Esophagus mucosa (tissue), 1 donor: Measurements from ENCODE around the gene CACHD1. TPM values are rescaled to one million over a fixed set of nuclear protein-coding genes. Genes with fewer than 3 reads are reported as not detected.
A peak's percentile ranks its signal among the peaks of the same experiment; 100 is the strongest.

Experiments
- ATAC-seq: fragments of 200-7000 bp; cut with Tn5 transposase; one replicate; pipeline ENCODE4 v1.9.1; 2020
- total RNA-seq: library from RNA; stranded (reverse); gene quantifications from one replicate; pipeline ENCODE4 v1.2.4, GENCODE V29; 2023
- donor health status: DM: yes; HTN: yes; CAD: no.

The CACHD1 gene
- total RNA-seq, 1 donor from 2014 or later, result 2.8 TPM

- ATAC-seq, result no peak
These were observed 189.7 kb downstream of the CACHD1 start for GRCh38 chr1:64659478-64660138.

- ATAC-seq, result no peak
These were observed 193.7 kb downstream of the CACHD1 start for GRCh38 chr1:64663668-64664067.

- ATAC-seq, result no peak
These were observed 194.4 kb downstream of the CACHD1 start for GRCh38 chr1:64664299-64664698.

- no peak for ATAC-seq
These were observed 199.3 kb downstream of the CACHD1 start for GRCh38 chr1:64669098-64669675.

- no peak for ATAC-seq
These were observed 205.9 kb downstream of the CACHD1 start for GRCh38 chr1:64675718-64676345.

GRCh38 chr1:64676386-64676785, 206.5 kb downstream of the CACHD1 start:
- ATAC-seq, result no peak

GRCh38 chr1:64677532-64677931, 207.6 kb downstream of the CACHD1 start:
- ATAC-seq, result no peak

- no peak for ATAC-seq
These were observed 208.4 kb downstream of the CACHD1 start for GRCh38 chr1:64678366-64678765.

- ATAC-seq, result no peak
These were observed 209.2 kb downstream of the CACHD1 start for GRCh38 chr1:64679177-64679576.

GRCh38 chr1:64680599-64680998, 210.7 kb downstream of the CACHD1 start:
- ATAC-seq, result no peak

GRCh38 chr1:64681043-64681442, 211.1 kb downstream of the CACHD1 start:
- no peak for ATAC-seq

GRCh38 chr1:64683419-64683818, 213.5 kb downstream of the CACHD1 start:
- no peak for ATAC-seq

GRCh38 chr1:64685217-64685616, 215.3 kb downstream of the CACHD1 start:
- no peak for ATAC-seq

GRCh38 chr1:64685765-64686341, 215.9 kb downstream of the CACHD1 start:
- no peak for ATAC-seq

GRCh38 chr1:64686828-64687724, 217.1 kb downstream of the CACHD1 start:
- ATAC-seq, result peak; percentile 76

- no peak for ATAC-seq
These were observed 217.9 kb downstream of the CACHD1 start for GRCh38 chr1:64687725-64688327.

- no peak for ATAC-seq
These were observed 221.7 kb downstream of the CACHD1 start for GRCh38 chr1:64691626-64692025.

- ATAC-seq, result no peak
These were observed 223.0 kb downstream of the CACHD1 start for GRCh38 chr1:64692911-64693310.

GRCh38 chr1:64693406-64693805, 223.5 kb downstream of the CACHD1 start:
- no peak for ATAC-seq

GRCh38 chr1:64696879-64697278, 226.9 kb downstream of the CACHD1 start:
- no peak for ATAC-seq

- ATAC-seq, result no peak
These were observed 229.4 kb downstream of the CACHD1 start for GRCh38 chr1:64699327-64699726.

GRCh38 chr1:64701071-64701470, 231.1 kb downstream of the CACHD1 start:
- ATAC-seq, result no peak
